GM23338 (cell line): Measurements from ENCODE around the gene RHOT1. TPM values are rescaled to one million over a fixed set of nuclear protein-coding genes. Genes with fewer than 3 reads are reported as not detected.

Experiments
- ATAC-seq: fragments of 200-7000 bp; cut with Tn5 transposase; 3 replicates; pipeline ENCODE4 v1.9.1; 2020
- DNase-seq: peaks from one replicate; pipeline ENCODE4 v3.0.0-alpha.2; 2015; ENCODE audit warnings: low spot score
- H2AFZ ChIP-seq: fragments of 200-600 bp; sonication (generic); 2 replicates; pipeline ENCODE4 v1.8.0; 2016; ENCODE audit warnings: antibody characterized with exemption, mild to moderate bottlenecking, moderate library complexity
- H3F3A ChIP-seq: fragments of 200-600 bp; sonication (generic); replicated peaks from 2 replicates; pipeline ENCODE4 v1.8.0; 2017; ENCODE audit warnings: antibody characterized with exemption, mixed run types, low read depth
- H3K27ac ChIP-seq: fragments of 200-600 bp; sonication (generic); 2 replicates; pipeline ENCODE4 v1.6.1; 2016; ENCODE audit warnings: low read depth
- H3K27me3 ChIP-seq: fragments of 200-600 bp; sonication (generic); 2 replicates; pipeline ENCODE4 v1.8.0; 2016; ENCODE audit warnings: mild to moderate bottlenecking, mixed run types, moderate library complexity; ENCODE audit not compliant: insufficient read depth
- H3K36me3 ChIP-seq: fragments of 200-600 bp; sonication (generic); 2 replicates; pipeline ENCODE4 v1.8.0; 2016; ENCODE audit warnings: mild to moderate bottlenecking; ENCODE audit not compliant: insufficient read depth
- H3K4me1 ChIP-seq: fragments of 200-600 bp; sonication (generic); 2 replicates; pipeline ENCODE4 v1.8.0; 2016; ENCODE audit warnings: mild to moderate bottlenecking, moderate library complexity; ENCODE audit not compliant: insufficient read depth
- H3K4me2 ChIP-seq: fragments of 200-600 bp; sonication (generic); 2 replicates; pipeline ENCODE4 v1.7.1; 2017; ENCODE audit warnings: mixed run types
- H3K4me3 ChIP-seq: fragments of 200-600 bp; sonication (generic); 2 replicates; pipeline ENCODE4 v1.6.1; 2016; ENCODE audit warnings: mixed run types
- H3K79me2 ChIP-seq: fragments of 200-600 bp; sonication (generic); replicated peaks from 2 replicates; pipeline ENCODE4 v1.8.0; 2017; ENCODE audit warnings: mild to moderate bottlenecking; ENCODE audit not compliant: insufficient read depth
- H3K9me2 ChIP-seq: fragments of 200-600 bp; sonication (generic); 2 replicates; pipeline ENCODE4 v1.8.0; 2017; ENCODE audit not compliant: insufficient read depth
- H4K20me1 ChIP-seq: fragments of 200-600 bp; sonication (generic); replicated peaks from 2 replicates; pipeline ENCODE4 v1.8.0; 2017; ENCODE audit warnings: mild to moderate bottlenecking; ENCODE audit not compliant: insufficient read depth
- H3K27ac Mint-ChIP-seq: 2 replicates; pipeline ENCODE4 v1.8.0; 2020; ENCODE audit warnings: inconsistent platforms, mild to moderate bottlenecking, moderate library complexity, mixed read lengths
- H3K27me3 Mint-ChIP-seq: 3 replicates; pipeline ENCODE4 v1.8.0; 2022; ENCODE audit warnings: low read depth, mild to moderate bottlenecking, moderate library complexity, mixed read lengths, inconsistent platforms; ENCODE audit not compliant: insufficient read depth, poor library complexity
- H3K36me3 Mint-ChIP-seq: 3 replicates; pipeline ENCODE4 v1.8.0; 2021; ENCODE audit warnings: low read depth, mild to moderate bottlenecking, inconsistent platforms, moderate library complexity, mixed read lengths
- H3K4me1 Mint-ChIP-seq: 3 replicates; pipeline ENCODE4 v1.8.0; 2020; ENCODE audit warnings: mild to moderate bottlenecking, inconsistent platforms, mixed read lengths
- H3K4me3 Mint-ChIP-seq: 3 replicates; pipeline ENCODE4 v1.8.0; 2021; ENCODE audit warnings: moderate library complexity, mild to moderate bottlenecking, inconsistent platforms, mixed read lengths
- H3K9me3 Mint-ChIP-seq: 3 replicates; pipeline ENCODE4 v1.8.0; 2020; ENCODE audit warnings: moderate library complexity, mild to moderate bottlenecking, inconsistent platforms, mixed read lengths
- CREB1 ChIP-seq: fragments of 250-450 bp; sonication (Bioruptor Pico); IDR thresholded peaks from 2 replicates; pipeline ENCODE4 v1.5.0; 2020; ENCODE audit warnings: low read depth, mild to moderate bottlenecking, moderate library complexity
- ETS1 ChIP-seq: IDR thresholded peaks from 2 replicates; pipeline ENCODE4 v1.6.1; 2016; ENCODE audit warnings: antibody characterized with exemption
- EZH2 ChIP-seq: fragments of 200-600 bp; sonication (generic); IDR thresholded peaks from one replicate; pipeline ENCODE4 v1.8.0; 2017; ENCODE audit warnings: antibody characterized with exemption, mild to moderate bottlenecking, low read depth; ENCODE audit not compliant: unreplicated experiment
- EZH2phosphoT487 ChIP-seq: fragments of 200-600 bp; sonication (generic); IDR thresholded peaks from one replicate; pipeline ENCODE4 v1.8.1; 2018; ENCODE audit warnings: antibody characterized with exemption; ENCODE audit not compliant: unreplicated experiment
- JUNB ChIP-seq: IDR thresholded peaks from one replicate; pipeline ENCODE4 v1.6.1; 2016; ENCODE audit warnings: antibody characterized with exemption; ENCODE audit not compliant: unreplicated experiment
- NANOG ChIP-seq: IDR thresholded peaks from 2 replicates; pipeline ENCODE4 v1.6.1; 2016; ENCODE audit warnings: antibody characterized with exemption, borderline replicate concordance
- POLR2AphosphoS5 ChIP-seq: IDR thresholded peaks from 2 replicates; pipeline ENCODE4 v1.6.1; 2016; ENCODE audit warnings: antibody characterized with exemption, low read depth
- STAT1 ChIP-seq: IDR thresholded peaks from one replicate; pipeline ENCODE4 v1.6.1; 2016; ENCODE audit warnings: antibody characterized with exemption; ENCODE audit not compliant: unreplicated experiment
- ZNF114 ChIP-seq: fragments of 250-450 bp; sonication (Bioruptor Pico); IDR thresholded peaks from 2 replicates; pipeline ENCODE4 v1.5.0; 2020; ENCODE audit warnings: mild to moderate bottlenecking, moderate library complexity
- ZNF331 ChIP-seq: fragments of 250-450 bp; sonication (Bioruptor Pico); IDR thresholded peaks from 2 replicates; pipeline ENCODE4 v1.5.0; 2020; ENCODE audit warnings: low read depth, mild to moderate bottlenecking, moderate library complexity
- ZNF462 ChIP-seq: fragments of 250-450 bp; sonication (Bioruptor Pico); IDR thresholded peaks from 2 replicates; pipeline ENCODE4 v1.5.0; 2020; ENCODE audit warnings: mild to moderate bottlenecking, moderate library complexity
- polyA plus RNA-seq: library from polyadenylated mRNA; unstranded; fragments of >200 nt; fragmentation: Nextera tagmentation; extraction: Ambion mirVana; gene quantifications from 2 replicates; pipeline ENCODE4 v1.2.1, GENCODE V29; 2016
- total RNA-seq: library from RNA; depleted of rRNA; stranded (reverse); fragments of >200 nt; shearing (Covaris generic); gene quantifications from 2 replicates; pipeline ENCODE4 v1.2.3, GENCODE V29; 2014
- TF ChIP-seq, protein P1 (sequence below), 2 experiments: fragments of 200-600 bp in 1 of 2; sonication (generic) in 1 of 2; conservative IDR thresholded peaks; 2 replicates each; pipeline versions ENCODE4 v1.5.1 to v1.6.1; 2016 to 2017; ENCODE audit warnings: antibody characterized with exemption in 2 of 2, low read depth in 2 of 2, mild to moderate bottlenecking in 2 of 2, moderate library complexity in 1 of 2
- TF ChIP-seq, protein P2 (sequence below): IDR thresholded peaks from one replicate; pipeline ENCODE4 v1.6.1; 2018; ENCODE audit warnings: antibody characterized with exemption; ENCODE audit not compliant: unreplicated experiment

RHOT1 gene
- total and polyA plus RNA-seq, 2 experiments from 2014 or later = 40.8 to 53.5 TPM

DNA sequence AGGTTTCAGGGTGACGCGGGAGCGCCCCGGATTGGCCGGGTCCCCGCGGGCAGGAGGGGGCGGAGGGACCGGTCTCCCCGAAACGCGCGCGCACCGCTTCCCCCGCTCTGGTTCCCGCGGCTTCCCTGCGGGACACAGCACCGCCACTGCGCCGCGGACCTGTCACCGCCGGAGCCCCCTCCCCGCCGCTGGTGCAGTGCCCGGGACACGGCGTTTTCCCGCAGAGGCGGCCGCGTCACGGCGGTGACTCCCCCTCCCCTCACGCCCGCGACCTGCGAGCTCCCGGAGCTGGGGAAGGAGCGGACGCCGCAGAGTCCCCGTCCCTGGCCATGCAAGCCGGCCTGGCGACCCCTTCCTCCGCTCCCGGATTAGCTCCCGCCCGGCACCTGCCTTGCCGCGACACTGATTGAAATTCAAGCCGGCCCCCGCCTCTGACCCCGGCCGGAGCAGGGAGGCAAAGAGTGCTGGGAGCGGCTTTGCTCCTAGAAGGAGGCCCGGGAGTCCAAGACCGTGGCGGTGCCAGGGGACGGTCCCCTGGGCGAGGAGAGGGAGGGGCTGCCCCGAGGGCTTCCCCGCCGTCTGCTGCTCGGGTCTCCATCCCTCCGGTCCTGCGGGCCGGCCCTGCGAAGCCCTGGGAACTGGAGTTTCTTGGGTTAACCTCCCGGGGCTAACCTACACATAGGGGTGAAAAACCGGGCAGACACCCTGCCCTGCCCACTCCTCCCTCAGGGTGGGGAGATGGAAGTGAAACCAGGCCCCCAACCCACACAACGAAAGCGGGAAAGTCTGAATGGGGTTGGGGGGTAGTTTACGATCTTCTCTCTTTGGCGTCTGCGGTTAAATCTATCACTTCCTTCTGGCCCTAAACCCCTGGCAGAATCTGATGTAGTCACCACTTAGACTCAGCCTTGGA lies 124.3 kb downstream of the RHOT1 start:
- peak; percentile 43 for ATAC-seq
- peaks cover 51% of the 10 kb centered on the region for H3K27me3 ChIP-seq

More for the DNA sequence above, 124.3 kb downstream of the RHOT1 start:
- no peaks in the 10 kb centered on the region for H3K36me3 Mint-ChIP-seq
- H3K9me3 Mint-ChIP-seq = no peaks in the 10 kb centered on the region; the same call in 2 of the 3 replicates
- peak overlapping the region; percentile 81 for H3K4me3 ChIP-seq
- TF ChIP-seq, protein P1, sequence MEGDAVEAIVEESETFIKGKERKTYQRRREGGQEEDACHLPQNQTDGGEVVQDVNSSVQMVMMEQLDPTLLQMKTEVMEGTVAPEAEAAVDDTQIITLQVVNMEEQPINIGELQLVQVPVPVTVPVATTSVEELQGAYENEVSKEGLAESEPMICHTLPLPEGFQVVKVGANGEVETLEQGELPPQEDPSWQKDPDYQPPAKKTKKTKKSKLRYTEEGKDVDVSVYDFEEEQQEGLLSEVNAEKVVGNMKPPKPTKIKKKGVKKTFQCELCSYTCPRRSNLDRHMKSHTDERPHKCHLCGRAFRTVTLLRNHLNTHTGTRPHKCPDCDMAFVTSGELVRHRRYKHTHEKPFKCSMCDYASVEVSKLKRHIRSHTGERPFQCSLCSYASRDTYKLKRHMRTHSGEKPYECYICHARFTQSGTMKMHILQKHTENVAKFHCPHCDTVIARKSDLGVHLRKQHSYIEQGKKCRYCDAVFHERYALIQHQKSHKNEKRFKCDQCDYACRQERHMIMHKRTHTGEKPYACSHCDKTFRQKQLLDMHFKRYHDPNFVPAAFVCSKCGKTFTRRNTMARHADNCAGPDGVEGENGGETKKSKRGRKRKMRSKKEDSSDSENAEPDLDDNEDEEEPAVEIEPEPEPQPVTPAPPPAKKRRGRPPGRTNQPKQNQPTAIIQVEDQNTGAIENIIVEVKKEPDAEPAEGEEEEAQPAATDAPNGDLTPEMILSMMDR (conservative IDR thresholded peaks at IDR 0.05; ENCODE audit: low read depth in 2 of 2) = no peak
- TF ChIP-seq POLR2AphosphoS5 (no peak), CREB1 (CRISPR knock-in tag) (no peak; the same call in 1 of the 2 replicates), ZNF331 (no peak), NANOG (no peak), ZNF462 (CRISPR knock-in tag) (no peak), ETS1 (no peak), EZH2phosphoT487 (no peak), JUNB (no peak), EZH2 (no peak), STAT1 (no peak), ZNF114 (CRISPR knock-in tag) (no peak)
- TF ChIP-seq, protein P2, sequence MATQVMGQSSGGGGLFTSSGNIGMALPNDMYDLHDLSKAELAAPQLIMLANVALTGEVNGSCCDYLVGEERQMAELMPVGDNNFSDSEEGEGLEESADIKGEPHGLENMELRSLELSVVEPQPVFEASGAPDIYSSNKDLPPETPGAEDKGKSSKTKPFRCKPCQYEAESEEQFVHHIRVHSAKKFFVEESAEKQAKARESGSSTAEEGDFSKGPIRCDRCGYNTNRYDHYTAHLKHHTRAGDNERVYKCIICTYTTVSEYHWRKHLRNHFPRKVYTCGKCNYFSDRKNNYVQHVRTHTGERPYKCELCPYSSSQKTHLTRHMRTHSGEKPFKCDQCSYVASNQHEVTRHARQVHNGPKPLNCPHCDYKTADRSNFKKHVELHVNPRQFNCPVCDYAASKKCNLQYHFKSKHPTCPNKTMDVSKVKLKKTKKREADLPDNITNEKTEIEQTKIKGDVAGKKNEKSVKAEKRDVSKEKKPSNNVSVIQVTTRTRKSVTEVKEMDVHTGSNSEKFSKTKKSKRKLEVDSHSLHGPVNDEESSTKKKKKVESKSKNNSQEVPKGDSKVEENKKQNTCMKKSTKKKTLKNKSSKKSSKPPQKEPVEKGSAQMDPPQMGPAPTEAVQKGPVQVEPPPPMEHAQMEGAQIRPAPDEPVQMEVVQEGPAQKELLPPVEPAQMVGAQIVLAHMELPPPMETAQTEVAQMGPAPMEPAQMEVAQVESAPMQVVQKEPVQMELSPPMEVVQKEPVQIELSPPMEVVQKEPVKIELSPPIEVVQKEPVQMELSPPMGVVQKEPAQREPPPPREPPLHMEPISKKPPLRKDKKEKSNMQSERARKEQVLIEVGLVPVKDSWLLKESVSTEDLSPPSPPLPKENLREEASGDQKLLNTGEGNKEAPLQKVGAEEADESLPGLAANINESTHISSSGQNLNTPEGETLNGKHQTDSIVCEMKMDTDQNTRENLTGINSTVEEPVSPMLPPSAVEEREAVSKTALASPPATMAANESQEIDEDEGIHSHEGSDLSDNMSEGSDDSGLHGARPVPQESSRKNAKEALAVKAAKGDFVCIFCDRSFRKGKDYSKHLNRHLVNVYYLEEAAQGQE = no peak
- H3K4me2 ChIP-seq = peak overlapping the region; percentile 96
- peaks cover 37% of the 10 kb centered on the region for H3K4me1 ChIP-seq
- no peak overlapping the region for H3K27ac Mint-ChIP-seq
- peaks cover 36% of the 10 kb centered on the region for H3K27me3 Mint-ChIP-seq
- H4K20me1 ChIP-seq = 0 out of 2 replicates have a peak, but pooled peaks cover 8% of the 10 kb centered on the region
- peak; percentile 81 for DNase-seq
- no peaks in the 10 kb centered on the region; the same call in 1 of the 2 replicates for H3K79me2 ChIP-seq
- H3F3A ChIP-seq = peaks cover 21% of the 10 kb centered on the region
- H3K4me3 Mint-ChIP-seq = peak overlapping the region; percentile 77
- H3K4me1 Mint-ChIP-seq = peaks cover 35% of the 10 kb centered on the region
- H3K27ac ChIP-seq = no peak overlapping the region
- H3K9me2 ChIP-seq = no peaks in the 10 kb centered on the region
- no peaks in the 10 kb centered on the region; the same call in 1 of the 2 replicates for H3K36me3 ChIP-seq
- H2AFZ ChIP-seq = peak overlapping the region; percentile 10; the same call in 1 of the 2 replicates
